Neural cell (in vitro differentiated cells): ENCODE data around the gene ZFYVE28. TPM values are rescaled to one million over a fixed set of nuclear protein-coding genes. Genes with fewer than 3 reads are reported as not detected.

Source experiments
- H2AFZ ChIP-seq: fragments of 200-600, 300-800 bp; sonication (generic), shearing (Covaris generic); 2 replicates; pipeline ENCODE4 v1.6.0; 2014; ENCODE audit warnings: low read depth, mild to moderate bottlenecking, antibody characterized with exemption, low read length, moderate library complexity
- H3F3A ChIP-seq: fragments of 200-600 bp; shearing (Covaris generic); 2 replicates; pipeline ENCODE4 v1.6.1; 2016; ENCODE audit warnings: mild to moderate bottlenecking, moderate library complexity, mixed read lengths, antibody characterized with exemption, low read length; ENCODE audit not compliant: insufficient read depth, poor library complexity, severe bottlenecking
- H3K27ac ChIP-seq: fragments of 200-600, 300-800 bp; sonication (generic), shearing (Covaris generic); 2 replicates; pipeline ENCODE4 v1.5.1; 2014; ENCODE audit warnings: mild to moderate bottlenecking, low read length, moderate library complexity
- H3K27me3 ChIP-seq: fragments of 300-800, 200-600 bp; sonication (generic), shearing (Covaris generic); 2 replicates; pipeline ENCODE4 v1.6.0; 2014; ENCODE audit warnings: mild to moderate bottlenecking, low read depth, low read length, moderate library complexity; ENCODE audit not compliant: insufficient read depth
- H3K36me3 ChIP-seq: fragments of 300-800, 200-600 bp; sonication (generic), shearing (Covaris generic); 2 replicates; pipeline ENCODE4 v1.5.1; 2014; ENCODE audit warnings: mild to moderate bottlenecking, antibody characterized with exemption, low read length, moderate library complexity; ENCODE audit not compliant: insufficient read depth
- H3K4me2 ChIP-seq: fragments of 300-800, 200-600 bp; sonication (generic), shearing (Covaris generic); 2 replicates; pipeline ENCODE4 v1.6.0; 2014; ENCODE audit warnings: mild to moderate bottlenecking, low read length
- H3K4me3 ChIP-seq: fragments of 300-800, 200-600 bp; sonication (generic), shearing (Covaris generic); 2 replicates; pipeline ENCODE4 v1.5.1; 2014; ENCODE audit warnings: mild to moderate bottlenecking, low read length, moderate library complexity
- H3K79me2 ChIP-seq: fragments of 200-600 bp; shearing (Covaris generic); replicated peaks from 2 replicates; pipeline ENCODE4 v1.6.0; 2014; ENCODE audit warnings: mild to moderate bottlenecking, low read length, moderate library complexity; ENCODE audit not compliant: insufficient read depth
- H3K9ac ChIP-seq: fragments of 300-800, 200-600 bp; sonication (generic), shearing (Covaris generic); 2 replicates; pipeline ENCODE4 v1.6.1; 2016; ENCODE audit warnings: mild to moderate bottlenecking, low read length, mixed read lengths
- H3K9me2 ChIP-seq: fragments of 200-600 bp; shearing (Covaris generic); 2 replicates; pipeline ENCODE4 v1.6.1; 2016; ENCODE audit warnings: mild to moderate bottlenecking, low read length, mixed read lengths; ENCODE audit not compliant: insufficient read depth
- H3K9me3 ChIP-seq: fragments of 200-600, 300-800 bp; sonication (generic), shearing (Covaris generic); 2 replicates; pipeline ENCODE4 v1.6.1; 2016; ENCODE audit warnings: mild to moderate bottlenecking, mixed run types, low read length, moderate library complexity, mixed read lengths
- H4K20me1 ChIP-seq: fragments of 200-600 bp; shearing (Covaris generic); 2 replicates; pipeline ENCODE4 v1.6.1; 2016; ENCODE audit warnings: mild to moderate bottlenecking, mixed run types; ENCODE audit not compliant: insufficient read depth
- EP300 ChIP-seq: fragments of 450-650 bp; conservative IDR thresholded peaks from 2 replicates; pipeline ENCODE4 v1.6.1; 2014; ENCODE audit warnings: antibody characterized with exemption, mild to moderate bottlenecking, moderate library complexity; ENCODE audit not compliant: poor library complexity, severe bottlenecking
- EZH2 ChIP-seq: fragments of 200-600, 300-800 bp; shearing (Covaris generic), sonication (generic); IDR thresholded peaks from 2 replicates; pipeline ENCODE4 v1.6.1; 2014; ENCODE audit warnings: antibody characterized with exemption, low read length, borderline replicate concordance, mild to moderate bottlenecking; ENCODE audit not compliant: insufficient read depth, poor library complexity, severe bottlenecking
- MXI1 ChIP-seq: fragments of 450-650 bp; conservative IDR thresholded peaks from 2 replicates; pipeline ENCODE4 v1.6.1; 2014; ENCODE audit warnings: antibody characterized with exemption, mild to moderate bottlenecking; ENCODE audit not compliant: poor library complexity, severe bottlenecking
- POLR2AphosphoS5 ChIP-seq: IDR thresholded peaks from 2 replicates; pipeline ENCODE4 v1.6.1; 2012
- RAD21 ChIP-seq: fragments of 450-650 bp; conservative IDR thresholded peaks from 2 replicates; pipeline ENCODE4 v1.6.1; 2014; ENCODE audit warnings: antibody characterized with exemption, mild to moderate bottlenecking, moderate library complexity
- SMC3 ChIP-seq: fragments of 450-650 bp; conservative IDR thresholded peaks from 2 replicates; pipeline ENCODE4 v1.6.1; 2014; ENCODE audit warnings: antibody characterized with exemption, mild to moderate bottlenecking, moderate library complexity; ENCODE audit not compliant: poor library complexity
- polyA plus RNA-seq: library from polyadenylated mRNA; depleted of rRNA; stranded (reverse); fragments of >200 nt; gene quantifications from 2 replicates; pipeline ENCODE4 v1.2.3, GENCODE V29; 2014
- TF ChIP-seq, protein P1 (sequence below): fragments of 450-650 bp; IDR thresholded peaks from 2 replicates; pipeline ENCODE4 v1.5.1; 2014; ENCODE audit warnings: antibody characterized with exemption, mild to moderate bottlenecking, moderate library complexity; ENCODE audit not compliant: poor library complexity, severe bottlenecking
- TF ChIP-seq, protein P2 (sequence below): IDR thresholded peaks from 2 replicates; pipeline ENCODE4 v1.6.1; 2012; ENCODE audit warnings: borderline replicate concordance

The ZFYVE28 gene
- polyA plus RNA-seq, 1 donor from 2014 or later: 2.4 TPM

DNA sequence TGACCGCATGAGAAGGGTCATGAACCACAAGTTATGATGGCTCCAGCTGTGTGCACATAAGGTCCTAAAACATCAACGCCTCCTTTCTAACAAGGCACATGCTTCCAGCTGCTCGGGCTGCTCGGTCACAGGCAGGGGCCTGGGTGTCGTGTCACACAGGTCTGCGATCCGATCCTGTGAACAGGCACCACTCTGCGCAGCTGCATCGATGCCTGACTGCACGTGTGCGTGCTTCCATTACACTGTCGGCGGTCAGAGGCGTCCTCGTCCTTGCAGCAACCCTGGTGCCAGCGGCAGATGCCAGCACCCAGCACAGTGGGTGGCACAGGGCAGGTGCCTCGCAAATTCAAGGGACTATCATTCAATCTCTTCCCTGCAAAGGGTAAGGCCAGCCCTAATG, 23.9 kb downstream of the ZFYVE28 start:
- H3K27ac ChIP-seq: no peak overlapping the region
- H3K27me3 ChIP-seq: no peaks in the 10 kb centered on the region
- H3F3A ChIP-seq: no peaks in the 10 kb centered on the region
- no peaks in the 10 kb centered on the region for H4K20me1 ChIP-seq
- TF ChIP-seq EZH2: no peak
- TF ChIP-seq MXI1: no peak
- TF ChIP-seq EP300: no peak
- TF ChIP-seq, protein P1, sequence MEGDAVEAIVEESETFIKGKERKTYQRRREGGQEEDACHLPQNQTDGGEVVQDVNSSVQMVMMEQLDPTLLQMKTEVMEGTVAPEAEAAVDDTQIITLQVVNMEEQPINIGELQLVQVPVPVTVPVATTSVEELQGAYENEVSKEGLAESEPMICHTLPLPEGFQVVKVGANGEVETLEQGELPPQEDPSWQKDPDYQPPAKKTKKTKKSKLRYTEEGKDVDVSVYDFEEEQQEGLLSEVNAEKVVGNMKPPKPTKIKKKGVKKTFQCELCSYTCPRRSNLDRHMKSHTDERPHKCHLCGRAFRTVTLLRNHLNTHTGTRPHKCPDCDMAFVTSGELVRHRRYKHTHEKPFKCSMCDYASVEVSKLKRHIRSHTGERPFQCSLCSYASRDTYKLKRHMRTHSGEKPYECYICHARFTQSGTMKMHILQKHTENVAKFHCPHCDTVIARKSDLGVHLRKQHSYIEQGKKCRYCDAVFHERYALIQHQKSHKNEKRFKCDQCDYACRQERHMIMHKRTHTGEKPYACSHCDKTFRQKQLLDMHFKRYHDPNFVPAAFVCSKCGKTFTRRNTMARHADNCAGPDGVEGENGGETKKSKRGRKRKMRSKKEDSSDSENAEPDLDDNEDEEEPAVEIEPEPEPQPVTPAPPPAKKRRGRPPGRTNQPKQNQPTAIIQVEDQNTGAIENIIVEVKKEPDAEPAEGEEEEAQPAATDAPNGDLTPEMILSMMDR: no peak
- TF ChIP-seq POLR2AphosphoS5: no peak
- no peak for TF ChIP-seq SMC3
- TF ChIP-seq, protein P2, sequence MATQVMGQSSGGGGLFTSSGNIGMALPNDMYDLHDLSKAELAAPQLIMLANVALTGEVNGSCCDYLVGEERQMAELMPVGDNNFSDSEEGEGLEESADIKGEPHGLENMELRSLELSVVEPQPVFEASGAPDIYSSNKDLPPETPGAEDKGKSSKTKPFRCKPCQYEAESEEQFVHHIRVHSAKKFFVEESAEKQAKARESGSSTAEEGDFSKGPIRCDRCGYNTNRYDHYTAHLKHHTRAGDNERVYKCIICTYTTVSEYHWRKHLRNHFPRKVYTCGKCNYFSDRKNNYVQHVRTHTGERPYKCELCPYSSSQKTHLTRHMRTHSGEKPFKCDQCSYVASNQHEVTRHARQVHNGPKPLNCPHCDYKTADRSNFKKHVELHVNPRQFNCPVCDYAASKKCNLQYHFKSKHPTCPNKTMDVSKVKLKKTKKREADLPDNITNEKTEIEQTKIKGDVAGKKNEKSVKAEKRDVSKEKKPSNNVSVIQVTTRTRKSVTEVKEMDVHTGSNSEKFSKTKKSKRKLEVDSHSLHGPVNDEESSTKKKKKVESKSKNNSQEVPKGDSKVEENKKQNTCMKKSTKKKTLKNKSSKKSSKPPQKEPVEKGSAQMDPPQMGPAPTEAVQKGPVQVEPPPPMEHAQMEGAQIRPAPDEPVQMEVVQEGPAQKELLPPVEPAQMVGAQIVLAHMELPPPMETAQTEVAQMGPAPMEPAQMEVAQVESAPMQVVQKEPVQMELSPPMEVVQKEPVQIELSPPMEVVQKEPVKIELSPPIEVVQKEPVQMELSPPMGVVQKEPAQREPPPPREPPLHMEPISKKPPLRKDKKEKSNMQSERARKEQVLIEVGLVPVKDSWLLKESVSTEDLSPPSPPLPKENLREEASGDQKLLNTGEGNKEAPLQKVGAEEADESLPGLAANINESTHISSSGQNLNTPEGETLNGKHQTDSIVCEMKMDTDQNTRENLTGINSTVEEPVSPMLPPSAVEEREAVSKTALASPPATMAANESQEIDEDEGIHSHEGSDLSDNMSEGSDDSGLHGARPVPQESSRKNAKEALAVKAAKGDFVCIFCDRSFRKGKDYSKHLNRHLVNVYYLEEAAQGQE: no peak
- TF ChIP-seq RAD21: no peak
- no peak overlapping the region for H3K4me2 ChIP-seq
- H3K4me3 ChIP-seq: no peak overlapping the region
- H3K9me3 ChIP-seq: no peaks in the 10 kb centered on the region
- H3K9ac ChIP-seq: no peak overlapping the region
- no peak overlapping the region for H2AFZ ChIP-seq
- H3K36me3 ChIP-seq: no peaks in the 10 kb centered on the region
- no peaks in the 10 kb centered on the region for H3K9me2 ChIP-seq
- H3K79me2 ChIP-seq: no peaks in the 10 kb centered on the region

DNA sequence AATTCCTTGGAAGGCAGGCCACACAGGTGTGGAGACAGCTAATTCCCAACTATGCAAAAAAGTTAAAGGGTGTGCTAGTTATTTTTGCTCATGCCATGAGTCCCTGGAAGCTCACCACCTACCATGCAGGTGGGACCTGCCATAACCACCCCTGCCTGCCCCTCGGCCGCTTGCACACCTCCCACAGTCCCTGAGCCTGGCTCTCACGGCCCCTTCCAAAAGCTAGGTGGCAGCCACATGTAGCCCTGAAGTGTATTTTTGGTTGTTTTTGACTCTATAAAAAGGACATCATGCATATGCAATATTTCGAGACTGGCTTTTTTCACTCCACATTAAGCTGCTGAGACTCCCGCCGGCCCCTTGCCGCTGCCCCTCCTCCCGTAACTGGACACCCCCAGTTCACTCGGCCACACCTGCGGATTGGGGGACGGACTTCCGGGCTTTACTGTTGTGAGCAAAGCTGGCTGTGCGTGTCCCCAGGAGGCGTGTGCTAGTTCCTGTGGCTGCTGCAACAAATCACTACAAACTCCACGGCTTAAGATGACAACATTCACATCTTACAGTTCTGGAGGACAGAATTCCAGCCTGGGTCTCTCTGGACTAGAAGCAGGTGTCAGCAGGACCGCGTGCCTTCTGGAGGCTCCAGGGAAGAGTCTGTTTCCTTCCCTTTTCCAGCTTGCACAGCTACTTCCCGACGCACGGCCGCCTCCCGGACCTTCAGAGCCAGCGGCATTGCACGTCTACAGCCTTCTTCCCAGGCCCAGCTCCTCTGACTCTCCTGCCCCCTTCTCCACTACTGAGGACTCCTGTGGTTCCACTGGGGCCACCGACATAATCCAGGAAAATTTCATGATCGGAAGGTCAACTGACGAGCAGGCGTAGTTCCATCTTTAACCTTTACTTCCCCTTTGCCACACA, 24.8 kb downstream of the ZFYVE28 start:
- TF ChIP-seq, protein P1: no peak
- TF ChIP-seq MXI1: no peak
- H2AFZ ChIP-seq: no peak overlapping the region
- no peaks in the 10 kb centered on the region for H3K36me3 ChIP-seq

More for the DNA sequence above, 24.8 kb downstream of the ZFYVE28 start:
- no peaks in the 10 kb centered on the region for H4K20me1 ChIP-seq
- H3K27ac ChIP-seq: no peak overlapping the region
- no peak overlapping the region for H3K4me2 ChIP-seq
- H3K9me2 ChIP-seq: no peaks in the 10 kb centered on the region
- no peaks in the 10 kb centered on the region for H3K27me3 ChIP-seq
- H3F3A ChIP-seq: no peaks in the 10 kb centered on the region
- H3K9me3 ChIP-seq: no peaks in the 10 kb centered on the region
- H3K9ac ChIP-seq: no peak overlapping the region
- H3K4me3 ChIP-seq: no peak overlapping the region
- no peaks in the 10 kb centered on the region for H3K79me2 ChIP-seq
